Measurements from ENCODE around the gene RUNX1.
A peak's percentile ranks its signal among the peaks of the same experiment; 100 is the strongest.

The RUNX1 gene

GRCh38 chr21:34884346-34884929, 164.7 kb downstream of the RUNX1 start:
- H3K9ac ChIP-seq = no peak overlapping the region
- no peaks in the 10 kb centered on the region for H3K79me2 ChIP-seq
- TF ChIP-seq, protein P1, sequence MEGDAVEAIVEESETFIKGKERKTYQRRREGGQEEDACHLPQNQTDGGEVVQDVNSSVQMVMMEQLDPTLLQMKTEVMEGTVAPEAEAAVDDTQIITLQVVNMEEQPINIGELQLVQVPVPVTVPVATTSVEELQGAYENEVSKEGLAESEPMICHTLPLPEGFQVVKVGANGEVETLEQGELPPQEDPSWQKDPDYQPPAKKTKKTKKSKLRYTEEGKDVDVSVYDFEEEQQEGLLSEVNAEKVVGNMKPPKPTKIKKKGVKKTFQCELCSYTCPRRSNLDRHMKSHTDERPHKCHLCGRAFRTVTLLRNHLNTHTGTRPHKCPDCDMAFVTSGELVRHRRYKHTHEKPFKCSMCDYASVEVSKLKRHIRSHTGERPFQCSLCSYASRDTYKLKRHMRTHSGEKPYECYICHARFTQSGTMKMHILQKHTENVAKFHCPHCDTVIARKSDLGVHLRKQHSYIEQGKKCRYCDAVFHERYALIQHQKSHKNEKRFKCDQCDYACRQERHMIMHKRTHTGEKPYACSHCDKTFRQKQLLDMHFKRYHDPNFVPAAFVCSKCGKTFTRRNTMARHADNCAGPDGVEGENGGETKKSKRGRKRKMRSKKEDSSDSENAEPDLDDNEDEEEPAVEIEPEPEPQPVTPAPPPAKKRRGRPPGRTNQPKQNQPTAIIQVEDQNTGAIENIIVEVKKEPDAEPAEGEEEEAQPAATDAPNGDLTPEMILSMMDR (IDR thresholded peaks at IDR 0.05) = no peak
- H3K4me3 ChIP-seq (ENCODE audit: low read depth, low read length) = peak overlapping the region; percentile 5
- H3K9me3 ChIP-seq (ENCODE audit: control insufficient read depth, low read length) = no peaks in the 10 kb centered on the region
- H3K36me3 ChIP-seq (ENCODE audit: control insufficient read depth, insufficient read depth, low read length) = no peaks in the 10 kb centered on the region
- H3K27me3 ChIP-seq (ENCODE audit: control insufficient read depth, insufficient read depth, low read length) = peaks cover 20% of the 10 kb centered on the region
- H3K4me2 ChIP-seq (ENCODE audit: low read length) = no peak overlapping the region
- no peaks in the 10 kb centered on the region for H3K4me1 ChIP-seq
- H2AFZ ChIP-seq = no peak overlapping the region
- no peak overlapping the region for H3K27ac ChIP-seq

DNA sequence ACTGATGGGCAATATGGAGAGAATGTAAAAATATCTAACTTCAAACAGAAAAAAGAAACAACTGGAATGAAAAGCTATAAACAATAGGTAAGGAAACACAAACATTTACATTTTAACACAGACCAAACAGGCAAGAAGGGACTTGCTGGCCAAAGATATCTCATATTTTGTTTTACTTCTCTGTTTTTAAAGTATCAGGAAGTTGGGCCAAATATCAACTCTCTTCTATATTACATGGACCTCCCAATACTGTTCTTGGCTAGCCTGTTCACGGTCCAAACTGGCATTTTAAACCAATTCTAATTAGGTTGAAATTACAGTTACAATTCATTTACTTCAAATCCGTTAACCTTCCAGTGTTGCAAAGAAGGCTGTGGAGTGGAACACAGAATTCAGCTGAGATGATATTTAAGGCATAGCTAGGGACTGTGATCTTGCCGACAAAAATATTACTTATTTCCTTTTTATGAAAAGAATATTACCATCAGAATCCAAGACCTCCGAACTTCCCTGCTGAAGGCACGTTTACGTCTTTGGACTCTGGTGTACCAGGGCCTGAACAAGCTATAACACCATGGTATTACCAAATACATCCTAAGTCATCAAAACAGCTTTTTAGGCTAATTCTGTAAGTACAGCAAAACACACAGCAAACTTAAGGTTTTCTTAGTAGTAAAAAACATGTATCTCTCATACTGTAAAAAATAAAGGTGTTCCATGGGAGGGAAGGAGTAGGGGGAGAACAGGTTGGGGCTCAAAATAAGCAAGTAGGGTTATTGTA, 165.4 kb downstream of the RUNX1 start:
- Histone ChIP-seq H3K27me3 (ENCODE audit: control insufficient read depth, insufficient read depth, low read length) (peaks cover 20% of the 10 kb centered on the region), H2AFZ (no peak overlapping the region), H3K4me2 (ENCODE audit: low read length) (no peak overlapping the region), H3K27ac (peak overlapping the region; percentile 19), H3K9ac (no peak overlapping the region), H3K36me3 (ENCODE audit: control insufficient read depth, insufficient read depth, low read length) (no peaks in the 10 kb centered on the region), H3K9me3 (ENCODE audit: control insufficient read depth, low read length) (no peaks in the 10 kb centered on the region), H3K4me3 (ENCODE audit: low read depth, low read length) (peak overlapping the region; percentile 5), H3K4me1 (no peaks in the 10 kb centered on the region), H3K79me2 (no peaks in the 10 kb centered on the region)
- TF ChIP-seq, protein P1 (IDR thresholded peaks at IDR 0.05) = no peak

DNA sequence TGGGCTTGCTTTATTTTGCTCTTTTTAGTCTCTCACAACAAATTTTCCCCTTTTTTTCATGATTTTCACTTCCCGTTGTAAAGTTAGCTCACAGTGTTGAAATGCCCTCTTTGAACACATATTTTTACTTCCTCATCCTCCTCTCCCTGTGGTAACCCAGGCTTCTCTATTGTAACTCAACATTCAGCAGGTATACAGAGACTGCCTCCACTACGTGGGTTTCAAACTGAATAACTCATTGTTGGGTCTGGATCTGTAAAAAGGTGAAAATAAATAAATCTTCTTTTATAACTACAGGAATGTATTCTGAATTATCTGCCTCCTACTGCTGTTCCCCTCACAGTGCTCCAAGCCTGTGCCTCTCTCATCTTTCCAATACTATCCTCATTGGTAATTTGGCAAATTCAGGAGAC, 166.4 kb downstream of the RUNX1 start:
- Histone ChIP-seq H3K4me2 (ENCODE audit: low read length) (no peak overlapping the region), H3K9ac (no peak overlapping the region)

DNA sequence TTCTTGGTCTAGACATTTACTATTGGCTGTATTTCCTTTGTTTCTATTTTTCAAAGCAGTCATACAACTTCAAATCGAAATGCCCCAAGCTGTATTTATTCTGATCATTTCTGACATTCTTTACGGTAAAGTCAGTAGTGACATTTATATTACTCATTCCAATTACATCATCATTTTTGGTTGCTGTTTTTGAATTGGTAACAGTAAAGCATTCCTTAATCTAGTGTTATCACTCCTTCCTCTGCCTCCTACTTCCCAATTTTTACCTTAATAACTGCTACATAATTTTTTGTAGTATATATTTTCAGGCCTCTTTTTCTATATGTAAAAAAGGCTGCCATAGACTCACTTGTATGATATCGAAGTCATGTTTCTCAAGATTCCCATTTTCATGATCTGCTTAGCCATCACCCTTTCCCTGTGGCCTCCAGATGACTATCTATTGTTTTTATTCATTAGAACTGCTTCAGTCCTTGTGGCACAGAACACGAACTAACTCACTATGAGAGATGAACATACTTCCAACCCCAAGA, 167.2 kb downstream of the RUNX1 start:
- Histone ChIP-seq H2AFZ (no peak overlapping the region), H3K36me3 (ENCODE audit: control insufficient read depth, insufficient read depth, low read length) (no peaks in the 10 kb centered on the region), H3K9ac (no peak overlapping the region), H3K4me1 (peaks cover 3% of the 10 kb centered on the region), H3K9me3 (ENCODE audit: control insufficient read depth, low read length) (no peaks in the 10 kb centered on the region), H3K4me3 (ENCODE audit: low read depth, low read length) (no peak overlapping the region), H3K27me3 (ENCODE audit: control insufficient read depth, insufficient read depth, low read length) (peaks cover 19% of the 10 kb centered on the region), H3K27ac (no peak overlapping the region), H3K4me2 (ENCODE audit: low read length) (no peak overlapping the region), H3K79me2 (no peaks in the 10 kb centered on the region)
- TF ChIP-seq, protein P1 (IDR thresholded peaks at IDR 0.05) = no peak

More for the DNA sequence above, 166.4 kb downstream of the RUNX1 start:
- H3K36me3 ChIP-seq (ENCODE audit: control insufficient read depth, insufficient read depth, low read length) = no peaks in the 10 kb centered on the region
- TF ChIP-seq, protein P1 (IDR thresholded peaks at IDR 0.05) = no peak
- no peaks in the 10 kb centered on the region for H3K9me3 ChIP-seq (ENCODE audit: control insufficient read depth, low read length)
- H3K4me3 ChIP-seq (ENCODE audit: low read depth, low read length) = no peak overlapping the region
- no peaks in the 10 kb centered on the region for H3K4me1 ChIP-seq
- H3K79me2 ChIP-seq = no peaks in the 10 kb centered on the region
- H3K27ac ChIP-seq = no peak overlapping the region
- no peak overlapping the region for H2AFZ ChIP-seq
- peaks cover 20% of the 10 kb centered on the region for H3K27me3 ChIP-seq (ENCODE audit: control insufficient read depth, insufficient read depth, low read length)
